Measurements from ENCODE around the gene PRR5L.

- TF ChIP-seq CTCF (IDR thresholded peaks at IDR 0.05) (no peak), EZH2 (IDR thresholded peaks at IDR 0.05; ENCODE audit: borderline replicate concordance, insufficient read depth, low read depth, low read length, poor library complexity, severe bottlenecking) (no peak)
These were observed 147.6 kb downstream of the PRR5L start for GRCh38 chr11:36443661-36444060.
